Fibroblast of lung (primary cell): ENCODE results near the gene CEBPE.

ENCODE experiments used
- CTCF ChIP-seq, 2 donors: IDR thresholded peaks in 1 of 2; conservative IDR thresholded peaks in 1 of 2; 1 replicate in 1 of 2; 2 replicates in 1 of 2; pipeline ENCODE4 v1.5.1; 2011 to 2012; ENCODE audit warnings: low read length in 2 of 2, control low read depth in 1 of 2, inconsistent platforms in 1 of 2, low read depth in 1 of 2, mild to moderate bottlenecking in 1 of 2
- EZH2 ChIP-seq: IDR thresholded peaks from 2 replicates; pipeline ENCODE4 v1.5.1; 2012; ENCODE audit warnings: low read length, control low read depth, mild to moderate bottlenecking; ENCODE audit errors: missing control alignments

GRCh38 chr14:23067847-23068788 is 50.9 kb downstream of the CEBPE start:
- TF ChIP-seq EZH2 (no peak), CTCF (conservative IDR thresholded peaks at IDR 0.05 in 1 of 2, IDR thresholded peaks at IDR 0.05 in 1 of 2; ENCODE audit: low read depth in 1 of 2, low read length in 2 of 2) (no peak)
